Endothelial cell of umbilical vein (primary cell): ENCODE data around the gene ATXN1. TPM values are rescaled to one million over a fixed set of nuclear protein-coding genes. Genes with fewer than 3 reads are reported as not detected.

Experiments
- BruUV-seq: library from RNA; stranded (reverse); fragments of 400-500 nt; replicated peaks from 2 replicates; lab custom pipeline; 2021; lab: Mats Ljungman, UMichigan
- CTCF ChIA-PET: fragments of 300-600, 350-600 bp; sonication (Branson Sonifier 250); formaldehyde crosslinking; loops from one replicate; lab custom pipeline; 2021; ENCODE audit warnings: antibody characterized with exemption, inconsistent platforms; lab: Charles Lee
- POLR2A ChIA-PET: fragments of 300-600, 350-600 bp; sonication (Branson Sonifier 250); formaldehyde crosslinking; loops from one replicate; lab custom pipeline; 2021; ENCODE audit warnings: antibody characterized with exemption, inconsistent platforms; lab: Charles Lee
- DNase-seq: peaks from one replicate; pipeline ENCODE4 v3.0.0-alpha.2; 2011; ENCODE audit warnings: low read depth, low spot score
- FAIRE-seq: peaks from 2 replicates; lab custom pipeline; 2011; peaks lifted over from hg19 to GRCh38; lab: Jason Lieb, UNC
- H2AFZ ChIP-seq: 2 replicates; pipeline ENCODE4 v1.6.0; 2012; ENCODE audit warnings: low read depth, low read length, control low read depth, inconsistent platforms
- H3K27ac ChIP-seq: 2 replicates; pipeline ENCODE4 v1.5.1; 2011; ENCODE audit warnings: low read depth, mild to moderate bottlenecking, control low read depth, low read length, moderate library complexity; ENCODE audit not compliant: insufficient read depth
- H3K27me3 ChIP-seq, 2 experiments: 2 replicates each; pipeline versions ENCODE4 v1.6.0 to v1.6.1; 2011; ENCODE audit warnings: low read length in 2 of 2, mixed read lengths in 1 of 2; ENCODE audit not compliant: control insufficient read depth in 2 of 2, insufficient read depth in 2 of 2
- H3K36me3 ChIP-seq, 2 experiments: 2 replicates in 1 of 2; 3 replicates in 1 of 2; pipeline ENCODE4 v1.5.1; 2011; ENCODE audit warnings: low read length in 2 of 2, mild to moderate bottlenecking in 1 of 2, moderate library complexity in 1 of 2; ENCODE audit not compliant: control insufficient read depth in 2 of 2, insufficient read depth in 2 of 2; ENCODE audit errors: extremely low read depth in 1 of 2
- H3K4me1 ChIP-seq: 3 replicates; pipeline ENCODE4 v1.5.1; 2011; ENCODE audit warnings: mild to moderate bottlenecking, low read length; ENCODE audit not compliant: control insufficient read depth, insufficient read depth; ENCODE audit errors: extremely low read depth
- H3K4me2 ChIP-seq: 2 replicates; pipeline ENCODE4 v1.6.1; 2011; ENCODE audit warnings: low read length, control low read depth, mixed read lengths; ENCODE audit not compliant: insufficient read depth
- H3K4me3 ChIP-seq, 3 experiments: fragments of 200-600 bp in 1 of 3; sonication (generic), shearing (Covaris generic) in 1 of 3; replicated peaks in 1 of 3; 2 replicates each; pipeline ENCODE4 v1.5.1; 2011 to 2016; ENCODE audit warnings: control low read depth in 3 of 3, low read length in 3 of 3, mild to moderate bottlenecking in 2 of 3, inconsistent platforms in 1 of 3, low read depth in 1 of 3, moderate library complexity in 1 of 3; ENCODE audit not compliant: insufficient read depth in 1 of 3
- H3K79me2 ChIP-seq: 2 replicates; pipeline ENCODE4 v1.6.0; 2012; ENCODE audit warnings: low read length, inconsistent platforms; ENCODE audit not compliant: control insufficient read depth, insufficient read depth
- H3K9ac ChIP-seq: replicated peaks from 2 replicates; pipeline ENCODE3; 2011; ENCODE audit warnings: low read length, control low read depth; ENCODE audit not compliant: insufficient read depth; ENCODE audit errors: extremely low read depth
- H3K9me1 ChIP-seq: replicated peaks from 3 replicates; pipeline ENCODE4 v1.6.0; 2011; ENCODE audit warnings: mild to moderate bottlenecking, low read length; ENCODE audit not compliant: control insufficient read depth, insufficient read depth; ENCODE audit errors: extremely low read depth
- H3K9me3 ChIP-seq: replicated peaks from 2 replicates; pipeline ENCODE4 v1.5.1; 2012; ENCODE audit warnings: low read length, inconsistent platforms; ENCODE audit not compliant: control insufficient read depth, insufficient read depth
- H4K20me1 ChIP-seq: replicated peaks from 2 replicates; pipeline ENCODE3; 2011; ENCODE audit warnings: mild to moderate bottlenecking, low read length; ENCODE audit not compliant: control insufficient read depth, insufficient read depth; ENCODE audit errors: extremely low read depth
- CTCF ChIP-seq, 2 donors: IDR thresholded peaks; 1 replicate in 1 of 2; 2 replicates in 1 of 2; pipeline ENCODE4 v1.5.1; 2011; ENCODE audit warnings: low read length in 2 of 2, mild to moderate bottlenecking in 2 of 2, moderate library complexity in 2 of 2, control low read depth in 1 of 2, inconsistent platforms in 1 of 2, low read depth in 1 of 2; ENCODE audit not compliant: insufficient read depth in 1 of 2; ENCODE audit errors: extremely low read depth in 1 of 2
- EZH2 ChIP-seq: IDR thresholded peaks from 2 replicates; pipeline ENCODE4 v1.6.1; 2012; ENCODE audit warnings: borderline replicate concordance, low read depth, mild to moderate bottlenecking, moderate library complexity, low read length, inconsistent platforms; ENCODE audit not compliant: severe bottlenecking
- FOS ChIP-seq: IDR thresholded peaks from 2 replicates; pipeline ENCODE4 v1.6.1; 2011; ENCODE audit warnings: mild to moderate bottlenecking, low read length, moderate library complexity, borderline replicate concordance; ENCODE audit not compliant: insufficient read depth
- GATA2 ChIP-seq: IDR thresholded peaks from 2 replicates; pipeline ENCODE4 v1.7.0; 2011; ENCODE audit warnings: low read depth, mild to moderate bottlenecking, moderate library complexity, mixed read lengths, low read length; ENCODE audit not compliant: insufficient read length, insufficient read depth
- JUN ChIP-seq: IDR thresholded peaks from 2 replicates; pipeline ENCODE4 v1.6.1; 2011; ENCODE audit warnings: borderline replicate concordance, low read depth; ENCODE audit not compliant: insufficient read length, insufficient read depth
- MAX ChIP-seq: IDR thresholded peaks from 2 replicates; pipeline ENCODE4 v1.6.1; 2011; ENCODE audit not compliant: insufficient read depth, insufficient read length
- MYC ChIP-seq: IDR thresholded peaks from one replicate; pipeline ENCODE4 v1.6.1; 2011; ENCODE audit warnings: mild to moderate bottlenecking, low read depth, low read length
- POLR2A ChIP-seq: IDR thresholded peaks from 2 replicates; pipeline ENCODE4 v1.6.1; 2012; ENCODE audit warnings: low read depth, mild to moderate bottlenecking, control low read depth, low read length
- POLR2AphosphoS5 ChIP-seq: IDR thresholded peaks from 2 replicates; pipeline ENCODE4 v1.6.1; 2012; ENCODE audit warnings: low read depth, mild to moderate bottlenecking, control low read depth, low read length, moderate library complexity; ENCODE audit not compliant: insufficient read depth
- dilution Hi-C: fragments of 300-500 bp; cut with MboI; formaldehyde crosslinking; loops from one replicate; pipeline ENCODE4 v1.15.0; 2019; ENCODE audit warnings: low sequenced_read_pairs; ENCODE audit not compliant: extremely low pct_ligation_motif_present
- intact Hi-C: fragments of 100-400 bp; cut with micrococcal nuclease; formaldehyde crosslinking; loops from one replicate; pipeline ENCODE4 v1.10.0; 2022
- polyA plus RNA-seq, 4 experiments: library from polyadenylated mRNA; depleted of rRNA in 3 of 4; stranded (reverse) in 3 of 4; unstranded in 1 of 4; fragments of >200 nt; gene quantifications; 2 replicates each; pipeline versions ENCODE4 v1.2.1 to v1.2.3, GENCODE V29; 2011 to 2012; ENCODE audit warnings: missing spikeins in 1 of 4
- total RNA-seq: library from RNA; stranded (reverse); gene quantifications from 2 replicates; pipeline ENCODE4 v1.2.3, GENCODE V29; 2021

The ATXN1 gene
- total and polyA plus RNA-seq, 2 donors (not counting 3 experiments of a cell fraction or from before 2014, with no cell fraction given), result 16.4 to 33.0 TPM

- intact Hi-C loops, result no loop called here
- CTCF ChIA-PET, result interaction anchor here (1.1 to 1.8 kb wide), 5 partner anchors 9 to 183 kb away, joined by 3 to 5 read pairs (median 3); no protein-coding TSS in a partner anchor
These were observed 432.0 kb downstream of the ATXN1 start for GRCh38 chr6:16329233-16329632.

More at GRCh38 chr6:16329233-16329632, 432.0 kb downstream of the ATXN1 start:
- H3K36me3 ChIP-seq, result peaks cover 0 to 17% of the 10 kb centered on the region in 2 experiments
- FAIRE-seq (no peak), DNase-seq (no peak)
- H3K9me1 ChIP-seq, result no peaks in the 10 kb centered on the region
- no TSS peak for BruUV-seq
- dilution Hi-C loops, result no loop called here
- H3K27ac ChIP-seq, result no peak overlapping the region
- POLR2A ChIA-PET, result no interaction called here
- H3K9ac ChIP-seq, result no peak overlapping the region
- H4K20me1 ChIP-seq, result no peaks in the 10 kb centered on the region
- peaks cover 13% of the 10 kb centered on the region for H3K4me1 ChIP-seq
- H3K79me2 ChIP-seq, result no peaks in the 10 kb centered on the region
- H3K4me2 ChIP-seq, result no peak overlapping the region
- H3K4me3 ChIP-seq, result no peak overlapping the region
- no peaks in the 10 kb centered on the region for H3K9me3 ChIP-seq
- H3K27me3 ChIP-seq, result no peaks in the 10 kb centered on the region
- H2AFZ ChIP-seq, result no peak overlapping the region
- TF ChIP-seq EZH2 (no peak), CTCF (IDR thresholded peaks at IDR 0.05; ENCODE audit: extremely low read depth in 1 of 2, insufficient read depth in 1 of 2, low read depth in 1 of 2, low read length in 2 of 2) (no peak), MYC (no peak), POLR2AphosphoS5 (no peak), GATA2 (no peak), POLR2A (no peak), MAX (no peak), JUN (no peak), FOS (no peak)
